Lung (tissue), 12 donors: ENCODE results near the gene HBA2. TPM values are rescaled to one million over a fixed set of nuclear protein-coding genes. Genes with fewer than 3 reads are reported as not detected.
A peak's percentile ranks its signal among the peaks of the same experiment; 100 is the strongest.
"Not testable (repeated sequence)": the region's sequence is repeated elsewhere in the genome, so short reads cannot be mapped to it uniquely, and the experiment has no call there.

Source experiments
- ATAC-seq: fragments of 200-7000 bp; cut with Tn5 transposase; one replicate; pipeline ENCODE4 v1.9.1; 2020; ENCODE audit warnings: moderate number of reproducible peaks; ENCODE audit not compliant: insufficient read depth, low FRiP score
- DNase-seq, 3 donors: peaks; one replicate each; pipeline ENCODE4 v3.0.0-alpha.2; 2013 to 2017
- H3K27ac ChIP-seq, 2 donors: one replicate each; pipeline ENCODE4 v1.5.1; 2013; ENCODE audit warnings: mild to moderate bottlenecking in 2 of 2, moderate library complexity in 2 of 2, control low read depth in 1 of 2, inconsistent platforms in 1 of 2, low read depth in 1 of 2, low read length in 1 of 2
- H3K27me3 ChIP-seq, 3 donors: one replicate each; pipeline ENCODE4 v1.5.1; 2013; ENCODE audit warnings: low read length in 2 of 3; ENCODE audit not compliant: control insufficient read depth in 3 of 3, insufficient read depth in 3 of 3
- H3K36me3 ChIP-seq, 4 donors: one replicate each; pipeline ENCODE4 v1.5.1; 2013; ENCODE audit warnings: low read length in 4 of 4, mild to moderate bottlenecking in 1 of 4, moderate library complexity in 1 of 4; ENCODE audit not compliant: control insufficient read depth in 4 of 4, insufficient read depth in 4 of 4
- H3K4me1 ChIP-seq, 5 donors: one replicate each; pipeline ENCODE4 v1.5.1; 2013; ENCODE audit warnings: low read length in 5 of 5, mild to moderate bottlenecking in 2 of 5, moderate library complexity in 1 of 5; ENCODE audit not compliant: control insufficient read depth in 5 of 5, insufficient read depth in 5 of 5
- H3K4me3 ChIP-seq: one replicate; pipeline ENCODE4 v1.5.1; 2013; ENCODE audit warnings: mild to moderate bottlenecking, control low read depth, moderate library complexity
- H3K9ac ChIP-seq, 2 donors: one replicate each; pipeline ENCODE4 v1.5.1; 2013; ENCODE audit warnings: low read length in 2 of 2, control low read depth in 1 of 2; ENCODE audit not compliant: insufficient read depth in 1 of 2
- H3K9me3 ChIP-seq, 4 donors: one replicate each; pipeline ENCODE4 v1.5.1; 2013; ENCODE audit warnings: low read length in 3 of 4, mild to moderate bottlenecking in 1 of 4, moderate library complexity in 1 of 4; ENCODE audit not compliant: control insufficient read depth in 4 of 4, insufficient read depth in 3 of 4
- WGBS, 2 donors: extraction: QIAGEN DNeasy Blood & Tissue Kit; methylation state at CpG; one replicate each; pipeline ENCODE4 v1.1.7; 2013; 5-methylcytosine and 5-hydroxymethylcytosine counted together
- polyA plus RNA-seq, 2 donors: library from polyadenylated mRNA; stranded (reverse); fragments of 200-250 nt; gene quantifications; one replicate each; pipeline ENCODE4 v1.2.1, GENCODE V29; 2013
- total RNA-seq, 2 donors: library from RNA; depleted of rRNA in 1 of 2; stranded (reverse); fragments of >200 nt in 1 of 2; gene quantifications; one replicate each; pipeline ENCODE4 v1.2.1, GENCODE V29; 2014 to 2021
- TF ChIP-seq, protein P1 (sequence below): IDR thresholded peaks from 2 replicates; pipeline ENCODE4 v1.5.1; 2012; ENCODE audit warnings: mild to moderate bottlenecking; ENCODE audit errors: control extremely low read depth, extremely low read depth
- donor health status: control.
- donor health status: control.
- donor health status: Bipolar disorder and iron deficiency.
- donor health status: healthy.
- donor health status: DM: yes; HTN: yes; CAD: no.

Gene HBA2
- total and polyA plus RNA-seq, 4 donors: 126 to 4,737 (median 822) TPM

- peaks cover 0 to 5% (median 0%) of the 10 kb centered on the region in 5 donors for H3K4me1 ChIP-seq
- 49 to 63% methylated on average over 1 of the region's 1 CpG for WGBS, 2 donors
- DNase-seq: no peak
- H3K9me3 ChIP-seq: peaks cover 0 to 2% (median 0%) of the 10 kb centered on the region in 4 donors
- TF ChIP-seq, protein P1, sequence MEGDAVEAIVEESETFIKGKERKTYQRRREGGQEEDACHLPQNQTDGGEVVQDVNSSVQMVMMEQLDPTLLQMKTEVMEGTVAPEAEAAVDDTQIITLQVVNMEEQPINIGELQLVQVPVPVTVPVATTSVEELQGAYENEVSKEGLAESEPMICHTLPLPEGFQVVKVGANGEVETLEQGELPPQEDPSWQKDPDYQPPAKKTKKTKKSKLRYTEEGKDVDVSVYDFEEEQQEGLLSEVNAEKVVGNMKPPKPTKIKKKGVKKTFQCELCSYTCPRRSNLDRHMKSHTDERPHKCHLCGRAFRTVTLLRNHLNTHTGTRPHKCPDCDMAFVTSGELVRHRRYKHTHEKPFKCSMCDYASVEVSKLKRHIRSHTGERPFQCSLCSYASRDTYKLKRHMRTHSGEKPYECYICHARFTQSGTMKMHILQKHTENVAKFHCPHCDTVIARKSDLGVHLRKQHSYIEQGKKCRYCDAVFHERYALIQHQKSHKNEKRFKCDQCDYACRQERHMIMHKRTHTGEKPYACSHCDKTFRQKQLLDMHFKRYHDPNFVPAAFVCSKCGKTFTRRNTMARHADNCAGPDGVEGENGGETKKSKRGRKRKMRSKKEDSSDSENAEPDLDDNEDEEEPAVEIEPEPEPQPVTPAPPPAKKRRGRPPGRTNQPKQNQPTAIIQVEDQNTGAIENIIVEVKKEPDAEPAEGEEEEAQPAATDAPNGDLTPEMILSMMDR: no peak
- H3K27me3 ChIP-seq: peaks cover 9 to 60% (median 55%) of the 10 kb centered on the region in 3 donors
- H3K9ac ChIP-seq: no peak overlapping the region
- ATAC-seq: no peak
- H3K27ac ChIP-seq: no peak overlapping the region
- H3K4me3 ChIP-seq: no peak overlapping the region
- H3K36me3 ChIP-seq: no peaks in the 10 kb centered on the region
Measured at GRCh38 chr16:170788-171187, 1.9 kb upstream of the HBA2 start.

DNA sequence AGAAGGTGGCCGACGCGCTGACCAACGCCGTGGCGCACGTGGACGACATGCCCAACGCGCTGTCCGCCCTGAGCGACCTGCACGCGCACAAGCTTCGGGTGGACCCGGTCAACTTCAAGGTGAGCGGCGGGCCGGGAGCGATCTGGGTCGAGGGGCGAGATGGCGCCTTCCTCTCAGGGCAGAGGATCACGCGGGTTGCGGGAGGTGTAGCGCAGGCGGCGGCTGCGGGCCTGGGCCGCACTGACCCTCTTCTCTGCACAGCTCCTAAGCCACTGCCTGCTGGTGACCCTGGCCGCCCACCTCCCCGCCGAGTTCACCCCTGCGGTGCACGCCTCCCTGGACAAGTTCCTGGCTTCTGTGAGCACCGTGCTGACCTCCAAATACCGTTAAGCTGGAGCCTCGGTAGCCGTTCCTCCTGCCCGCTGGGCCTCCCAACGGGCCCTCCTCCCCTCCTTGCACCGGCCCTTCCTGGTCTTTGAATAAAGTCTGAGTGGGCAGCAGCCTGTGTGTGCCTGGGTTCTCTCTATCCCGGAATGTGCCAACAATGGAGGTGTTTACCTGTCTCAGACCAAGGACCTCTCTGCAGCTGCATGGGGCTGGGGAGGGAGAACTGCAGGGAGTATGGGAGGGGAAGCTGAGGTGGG is 657 bp downstream of the HBA2 start:
- H3K9ac ChIP-seq, ATAC-seq, H3K27ac ChIP-seq, H3K4me3 ChIP-seq, H3K36me3 ChIP-seq, H3K4me1 ChIP-seq, H3K9me3 ChIP-seq, DNase-seq: not testable (repeated sequence)
- WGBS, 2 donors: 3 to 9% methylated on average over 15 to 32 of the region's 44 CpGs
- H3K27me3 ChIP-seq: peaks cover 7 to 51% (median 46%) of the 10 kb centered on the region in 3 donors

DNA sequence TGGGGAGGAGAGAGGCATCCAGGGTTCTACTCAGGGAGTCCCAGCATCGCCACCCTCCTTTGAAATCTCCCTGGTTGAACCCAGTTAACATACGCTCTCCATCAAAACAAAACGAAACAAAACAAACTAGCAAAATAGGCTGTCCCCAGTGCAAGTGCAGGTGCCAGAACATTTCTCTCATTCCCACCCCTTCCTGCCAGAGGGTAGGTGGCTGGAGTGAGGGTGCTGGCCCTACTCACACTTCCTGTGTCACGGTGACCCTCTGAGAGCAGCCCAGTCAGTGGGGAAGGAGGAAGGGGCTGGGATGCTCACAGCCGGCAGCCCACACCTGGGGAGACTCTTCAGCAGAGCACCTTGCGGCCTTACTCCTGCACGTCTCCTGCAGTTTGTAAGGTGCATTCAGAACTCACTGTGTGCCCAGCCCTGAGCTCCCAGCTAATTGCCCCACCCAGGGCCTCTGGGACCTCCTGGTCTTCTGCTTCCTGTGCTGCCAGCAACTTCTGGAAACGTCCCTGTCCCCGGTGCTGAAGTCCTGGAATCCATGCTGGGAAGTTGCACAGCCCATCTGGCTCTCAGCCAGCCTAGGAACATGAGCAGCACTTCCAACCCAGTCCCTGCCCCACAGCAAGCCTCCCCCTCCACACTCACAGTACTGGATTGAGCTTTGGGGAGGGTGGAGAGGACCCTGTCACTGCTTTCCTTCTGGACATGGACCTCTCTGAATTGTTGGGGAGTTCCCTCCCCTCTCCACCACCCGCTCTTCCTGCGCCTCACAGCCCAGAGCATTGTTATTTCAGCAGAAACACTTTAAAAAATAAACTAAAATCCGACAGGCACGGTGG is 1.5 kb downstream of the HBA2 start:
- H3K27me3 ChIP-seq: peaks cover 7 to 48% (median 44%) of the 10 kb centered on the region in 3 donors
- ATAC-seq: not testable (repeated sequence)
- WGBS, 2 donors: 18 to 21% methylated on average over 6 to 9 of the region's 13 CpGs

GRCh38 chr16:175011-175949 is 2.6 kb downstream of the HBA2 start:
- peaks cover 7 to 54% (median 51%) of the 10 kb centered on the region in 3 donors for H3K27me3 ChIP-seq
- WGBS, 2 donors: 8 to 24% methylated on average over 8 of the region's 8 CpGs
- ATAC-seq (no peak), DNase-seq (no peak)
- no peak overlapping the region for H3K9ac ChIP-seq
- no peak overlapping the region for H3K4me3 ChIP-seq
- H3K9me3 ChIP-seq: no peaks in the 10 kb centered on the region
- peaks cover 0 to 4% (median 0%) of the 10 kb centered on the region in 5 donors for H3K4me1 ChIP-seq
- no peaks in the 10 kb centered on the region for H3K36me3 ChIP-seq
- H3K27ac ChIP-seq: no peak overlapping the region
- TF ChIP-seq, protein P1: no peak

More for the DNA sequence above, 1.5 kb downstream of the HBA2 start:
- not testable (repeated sequence) for H3K4me3 ChIP-seq, H3K4me1 ChIP-seq, H3K36me3 ChIP-seq, H3K9me3 ChIP-seq, H3K9ac ChIP-seq, H3K27ac ChIP-seq
- DNase-seq: peak in 1 of 3 donors; percentile 30

GRCh38 chr16:176006-176405 is 3.3 kb downstream of the HBA2 start:
- not testable (repeated sequence) for H3K9me3 ChIP-seq, ATAC-seq, H3K27ac ChIP-seq, H3K9ac ChIP-seq, H3K36me3 ChIP-seq, H3K4me3 ChIP-seq, DNase-seq
- 1 to 2% methylated on average over 19 to 26 of the region's 39 CpGs for WGBS, 2 donors
- Histone ChIP-seq H3K27me3 (peaks cover 7 to 51% (median 46%) of the 10 kb centered on the region in 3 donors), H3K4me1 (peaks cover 0 to 11% (median 2%) of the 10 kb centered on the region in 5 donors)
